C4-2B (cell line): ENCODE results near the gene C3.

Experiments
- ZFX ChIP-seq: fragments of 450-650 bp; IDR thresholded peaks from 2 replicates; pipeline ENCODE4 v1.6.1; 2017
- TF ChIP-seq, protein P1 (sequence below): fragments of 450-650 bp; conservative IDR thresholded peaks from 2 replicates; pipeline ENCODE4 v1.5.1; 2017; ENCODE audit warnings: mild to moderate bottlenecking

DNA sequence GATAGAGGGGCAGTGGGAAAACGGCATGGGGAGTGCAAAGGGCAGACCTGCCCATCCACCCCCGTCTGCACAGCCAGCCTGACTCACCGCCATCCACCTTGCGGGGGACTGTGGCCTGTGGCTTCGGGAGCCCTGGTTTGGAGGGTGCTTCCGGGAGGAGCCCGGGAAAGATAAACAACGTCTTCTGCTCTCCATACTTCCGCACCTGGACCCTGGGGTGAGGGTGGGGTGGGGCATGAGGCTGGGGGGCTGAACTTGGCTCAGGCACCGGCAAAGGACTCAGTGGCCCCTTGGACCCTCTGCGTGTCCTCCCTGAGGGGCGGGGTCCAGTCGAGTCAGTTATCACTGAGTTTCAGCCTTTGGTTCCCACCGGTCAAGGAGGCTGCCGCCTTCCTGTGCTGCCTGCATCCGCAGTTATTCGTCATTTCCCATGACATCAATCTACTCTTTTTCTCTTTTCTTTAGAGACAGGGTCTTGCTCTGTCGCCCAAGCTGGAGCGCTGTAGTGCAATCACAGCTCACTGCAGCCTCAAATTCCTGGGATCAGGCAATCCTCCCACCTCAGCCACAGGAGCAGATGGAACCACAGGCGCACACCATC lies 13.7 kb upstream of the C3 start:
- TF ChIP-seq, protein P1, sequence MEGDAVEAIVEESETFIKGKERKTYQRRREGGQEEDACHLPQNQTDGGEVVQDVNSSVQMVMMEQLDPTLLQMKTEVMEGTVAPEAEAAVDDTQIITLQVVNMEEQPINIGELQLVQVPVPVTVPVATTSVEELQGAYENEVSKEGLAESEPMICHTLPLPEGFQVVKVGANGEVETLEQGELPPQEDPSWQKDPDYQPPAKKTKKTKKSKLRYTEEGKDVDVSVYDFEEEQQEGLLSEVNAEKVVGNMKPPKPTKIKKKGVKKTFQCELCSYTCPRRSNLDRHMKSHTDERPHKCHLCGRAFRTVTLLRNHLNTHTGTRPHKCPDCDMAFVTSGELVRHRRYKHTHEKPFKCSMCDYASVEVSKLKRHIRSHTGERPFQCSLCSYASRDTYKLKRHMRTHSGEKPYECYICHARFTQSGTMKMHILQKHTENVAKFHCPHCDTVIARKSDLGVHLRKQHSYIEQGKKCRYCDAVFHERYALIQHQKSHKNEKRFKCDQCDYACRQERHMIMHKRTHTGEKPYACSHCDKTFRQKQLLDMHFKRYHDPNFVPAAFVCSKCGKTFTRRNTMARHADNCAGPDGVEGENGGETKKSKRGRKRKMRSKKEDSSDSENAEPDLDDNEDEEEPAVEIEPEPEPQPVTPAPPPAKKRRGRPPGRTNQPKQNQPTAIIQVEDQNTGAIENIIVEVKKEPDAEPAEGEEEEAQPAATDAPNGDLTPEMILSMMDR: no peak
- no peak for TF ChIP-seq ZFX
